ENCODE results near the gene AVPR1B. TPM values are rescaled to one million over a fixed set of nuclear protein-coding genes. Genes with fewer than 3 reads are reported as not detected.

Gene AVPR1B
- total and polyA plus RNA-seq, 2 of the 13 experiments (the other 11 are each of a cell fraction or from before 2014, with no cell fraction given), result 0.05 TPM; not detected in 1

DNA sequence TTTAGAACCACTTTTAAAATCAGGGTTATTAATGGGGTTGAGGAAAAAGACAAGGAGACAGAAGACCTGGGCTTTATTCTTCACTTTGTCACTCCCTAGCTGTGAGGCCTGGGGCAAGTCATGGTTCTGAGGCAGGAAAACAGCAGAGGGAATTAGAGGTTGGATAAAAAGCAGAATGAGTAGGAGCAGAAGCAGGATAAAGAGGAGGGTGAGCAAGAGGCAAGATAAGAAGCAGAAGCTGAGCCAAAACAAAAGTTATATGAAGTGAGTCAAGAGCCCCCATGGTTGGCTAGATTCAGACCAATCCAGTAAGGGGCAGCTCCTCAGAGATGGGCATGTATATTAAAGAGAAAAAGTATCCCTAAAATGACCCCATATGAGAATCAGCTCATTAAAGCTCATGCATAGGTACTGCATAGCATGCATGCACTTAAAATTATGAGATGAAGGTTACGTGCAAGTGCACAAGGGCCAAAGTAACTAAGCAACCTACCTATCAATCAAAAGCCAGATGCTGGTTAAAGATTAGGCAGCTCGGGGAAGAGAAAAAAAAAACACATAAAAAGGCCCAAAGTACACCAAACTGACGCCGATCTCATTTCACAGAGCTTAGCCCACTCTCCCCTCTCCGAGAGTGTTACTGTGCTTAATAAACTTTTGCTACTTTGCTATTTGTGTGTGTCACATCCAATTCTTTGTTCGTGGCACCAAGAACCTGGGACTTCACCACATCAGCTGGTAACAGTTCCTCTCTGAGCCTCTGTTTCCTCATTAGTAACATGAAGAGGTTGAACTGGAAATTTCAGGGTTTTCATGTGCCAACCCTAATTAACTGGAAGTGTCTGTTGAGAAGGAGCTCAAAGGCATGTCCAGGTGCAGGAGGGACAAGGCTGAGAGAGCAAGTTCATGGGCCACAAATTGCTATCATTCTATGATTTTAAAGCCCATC lies 2.2 kb downstream of the AVPR1B start (continued):
- TF ChIP-seq, protein P1, sequence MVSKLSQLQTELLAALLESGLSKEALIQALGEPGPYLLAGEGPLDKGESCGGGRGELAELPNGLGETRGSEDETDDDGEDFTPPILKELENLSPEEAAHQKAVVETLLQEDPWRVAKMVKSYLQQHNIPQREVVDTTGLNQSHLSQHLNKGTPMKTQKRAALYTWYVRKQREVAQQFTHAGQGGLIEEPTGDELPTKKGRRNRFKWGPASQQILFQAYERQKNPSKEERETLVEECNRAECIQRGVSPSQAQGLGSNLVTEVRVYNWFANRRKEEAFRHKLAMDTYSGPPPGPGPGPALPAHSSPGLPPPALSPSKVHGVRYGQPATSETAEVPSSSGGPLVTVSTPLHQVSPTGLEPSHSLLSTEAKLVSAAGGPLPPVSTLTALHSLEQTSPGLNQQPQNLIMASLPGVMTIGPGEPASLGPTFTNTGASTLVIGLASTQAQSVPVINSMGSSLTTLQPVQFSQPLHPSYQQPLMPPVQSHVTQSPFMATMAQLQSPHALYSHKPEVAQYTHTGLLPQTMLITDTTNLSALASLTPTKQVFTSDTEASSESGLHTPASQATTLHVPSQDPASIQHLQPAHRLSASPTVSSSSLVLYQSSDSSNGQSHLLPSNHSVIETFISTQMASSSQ (IDR thresholded peaks at IDR 0.05; ENCODE audit: low read depth), result peak; percentile 73
- TF ChIP-seq, protein P1 (CRISPR knock-in tag; IDR thresholded peaks at IDR 0.05; ENCODE audit: borderline replicate concordance), result no peak
- no peak for TF ChIP-seq SOX6 (IDR thresholded peaks at IDR 0.05)
- TF ChIP-seq SOX6 (CRISPR knock-in tag; IDR thresholded peaks at IDR 0.05), result 0 out of 2 replicates have a peak, but pooled peaks have one; percentile 4
- TF ChIP-seq, protein P2, sequence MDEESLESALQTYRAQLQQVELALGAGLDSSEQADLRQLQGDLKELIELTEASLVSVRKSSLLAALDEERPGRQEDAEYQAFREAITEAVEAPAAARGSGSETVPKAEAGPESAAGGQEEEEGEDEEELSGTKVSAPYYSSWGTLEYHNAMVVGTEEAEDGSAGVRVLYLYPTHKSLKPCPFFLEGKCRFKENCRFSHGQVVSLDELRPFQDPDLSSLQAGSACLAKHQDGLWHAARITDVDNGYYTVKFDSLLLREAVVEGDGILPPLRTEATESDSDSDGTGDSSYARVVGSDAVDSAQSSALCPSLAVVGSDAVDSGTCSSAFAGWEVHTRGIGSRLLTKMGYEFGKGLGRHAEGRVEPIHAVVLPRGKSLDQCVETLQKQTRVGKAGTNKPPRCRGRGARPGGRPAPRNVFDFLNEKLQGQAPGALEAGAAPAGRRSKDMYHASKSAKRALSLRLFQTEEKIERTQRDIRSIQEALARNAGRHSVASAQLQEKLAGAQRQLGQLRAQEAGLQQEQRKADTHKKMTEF (CRISPR knock-in tag; IDR thresholded peaks at IDR 0.05), result no peak
- TF ChIP-seq SAP130 (CRISPR knock-in tag; IDR thresholded peaks at IDR 0.05; ENCODE audit: low read depth), result peak; percentile 13; the same call in 1 of the 2 replicates
- no peak for TF ChIP-seq NFKBIZ (CRISPR knock-in tag; IDR thresholded peaks at IDR 0.05)
- TF ChIP-seq MEIS1 (CRISPR knock-in tag; IDR thresholded peaks at IDR 0.05; ENCODE audit: borderline replicate concordance), result no peak
- TF ChIP-seq, protein P3, sequence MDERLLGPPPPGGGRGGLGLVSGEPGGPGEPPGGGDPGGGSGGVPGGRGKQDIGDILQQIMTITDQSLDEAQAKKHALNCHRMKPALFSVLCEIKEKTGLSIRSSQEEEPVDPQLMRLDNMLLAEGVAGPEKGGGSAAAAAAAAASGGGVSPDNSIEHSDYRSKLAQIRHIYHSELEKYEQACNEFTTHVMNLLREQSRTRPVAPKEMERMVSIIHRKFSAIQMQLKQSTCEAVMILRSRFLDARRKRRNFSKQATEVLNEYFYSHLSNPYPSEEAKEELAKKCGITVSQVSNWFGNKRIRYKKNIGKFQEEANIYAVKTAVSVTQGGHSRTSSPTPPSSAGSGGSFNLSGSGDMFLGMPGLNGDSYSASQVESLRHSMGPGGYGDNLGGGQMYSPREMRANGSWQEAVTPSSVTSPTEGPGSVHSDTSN (CRISPR knock-in tag; IDR thresholded peaks at IDR 0.05), result peak; percentile 71
- 0 out of 2 replicates have a peak, but pooled peaks have one; percentile 9 for TF ChIP-seq HNF4A (CRISPR knock-in tag; IDR thresholded peaks at IDR 0.05)
- TF ChIP-seq, protein P4, sequence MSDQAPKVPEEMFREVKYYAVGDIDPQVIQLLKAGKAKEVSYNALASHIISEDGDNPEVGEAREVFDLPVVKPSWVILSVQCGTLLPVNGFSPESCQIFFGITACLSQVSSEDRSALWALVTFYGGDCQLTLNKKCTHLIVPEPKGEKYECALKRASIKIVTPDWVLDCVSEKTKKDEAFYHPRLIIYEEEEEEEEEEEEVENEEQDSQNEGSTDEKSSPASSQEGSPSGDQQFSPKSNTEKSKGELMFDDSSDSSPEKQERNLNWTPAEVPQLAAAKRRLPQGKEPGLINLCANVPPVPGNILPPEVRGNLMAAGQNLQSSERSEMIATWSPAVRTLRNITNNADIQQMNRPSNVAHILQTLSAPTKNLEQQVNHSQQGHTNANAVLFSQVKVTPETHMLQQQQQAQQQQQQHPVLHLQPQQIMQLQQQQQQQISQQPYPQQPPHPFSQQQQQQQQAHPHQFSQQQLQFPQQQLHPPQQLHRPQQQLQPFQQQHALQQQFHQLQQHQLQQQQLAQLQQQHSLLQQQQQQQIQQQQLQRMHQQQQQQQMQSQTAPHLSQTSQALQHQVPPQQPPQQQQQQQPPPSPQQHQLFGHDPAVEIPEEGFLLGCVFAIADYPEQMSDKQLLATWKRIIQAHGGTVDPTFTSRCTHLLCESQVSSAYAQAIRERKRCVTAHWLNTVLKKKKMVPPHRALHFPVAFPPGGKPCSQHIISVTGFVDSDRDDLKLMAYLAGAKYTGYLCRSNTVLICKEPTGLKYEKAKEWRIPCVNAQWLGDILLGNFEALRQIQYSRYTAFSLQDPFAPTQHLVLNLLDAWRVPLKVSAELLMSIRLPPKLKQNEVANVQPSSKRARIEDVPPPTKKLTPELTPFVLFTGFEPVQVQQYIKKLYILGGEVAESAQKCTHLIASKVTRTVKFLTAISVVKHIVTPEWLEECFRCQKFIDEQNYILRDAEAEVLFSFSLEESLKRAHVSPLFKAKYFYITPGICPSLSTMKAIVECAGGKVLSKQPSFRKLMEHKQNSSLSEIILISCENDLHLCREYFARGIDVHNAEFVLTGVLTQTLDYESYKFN (CRISPR knock-in tag; conservative IDR thresholded peaks at IDR 0.05), result peak; percentile 74
- no peak for TF ChIP-seq CEBPB (IDR thresholded peaks at IDR 0.05; ENCODE audit: borderline replicate concordance, low read depth, low read length)
- no peak for TF ChIP-seq FOSL2 (CRISPR knock-in tag; IDR thresholded peaks at IDR 0.05)
- no peak for TF ChIP-seq AGO1 (IDR thresholded peaks at IDR 0.05; ENCODE audit: low read depth, low read length, poor library complexity, severe bottlenecking)
- no peak for TF ChIP-seq POLR2AphosphoS2 (IDR thresholded peaks at IDR 0.05; ENCODE audit: low read depth, low read length)
